NCI-H128 (cell line): ENCODE data around the gene EYS.
"Not testable (repeated sequence)": the region's sequence is repeated elsewhere in the genome, so short reads cannot be mapped to it uniquely, and the experiment has no call there.

Source experiments
- DNase-seq: peaks from one replicate; lab custom pipeline; 2025; ENCODE audit not compliant: unreplicated experiment; lab: John Stamatoyannopoulos, UW

EYS gene

GRCh38 chr6:65637289-65638046 lies 69.6 kb downstream of the EYS start:
- no peak for DNase-seq

- no peak for DNase-seq
Measured at GRCh38 chr6:65633501-65633900, 73.5 kb downstream of the EYS start.

GRCh38 chr6:65631711-65632110 lies 75.3 kb downstream of the EYS start:
- no peak for DNase-seq

- DNase-seq: not testable (repeated sequence)
Measured at GRCh38 chr6:65627434-65627999, 79.5 kb downstream of the EYS start.

GRCh38 chr6:65627015-65627414 lies 80.0 kb downstream of the EYS start:
- no peak for DNase-seq

GRCh38 chr6:65623566-65623965 lies 83.5 kb downstream of the EYS start:
- DNase-seq: no peak

GRCh38 chr6:65610746-65611145 lies 96.3 kb downstream of the EYS start:
- DNase-seq: no peak

GRCh38 chr6:65595540-65595939 lies 111.5 kb downstream of the EYS start:
- no peak for DNase-seq

GRCh38 chr6:65570340-65570739 lies 136.7 kb downstream of the EYS start:
- no peak for DNase-seq

GRCh38 chr6:65569505-65569904 lies 137.5 kb downstream of the EYS start:
- DNase-seq: no peak

GRCh38 chr6:65569056-65569455 lies 138.0 kb downstream of the EYS start:
- not testable (repeated sequence) for DNase-seq

GRCh38 chr6:65566117-65566516 lies 140.9 kb downstream of the EYS start:
- DNase-seq: no peak

GRCh38 chr6:65558071-65558470 lies 149.0 kb downstream of the EYS start:
- DNase-seq: no peak

GRCh38 chr6:65557224-65557623 lies 149.8 kb downstream of the EYS start:
- DNase-seq: no peak

GRCh38 chr6:65546894-65547293 lies 160.1 kb downstream of the EYS start:
- no peak for DNase-seq

GRCh38 chr6:65545920-65546319 lies 161.1 kb downstream of the EYS start:
- DNase-seq: no peak

GRCh38 chr6:65538644-65539043 lies 168.4 kb downstream of the EYS start:
- no peak for DNase-seq

GRCh38 chr6:65537600-65537999 lies 169.4 kb downstream of the EYS start:
- no peak for DNase-seq

GRCh38 chr6:65531533-65531932 lies 175.5 kb downstream of the EYS start:
- DNase-seq: no peak

- no peak for DNase-seq
Measured at GRCh38 chr6:65524232-65524631, 182.8 kb downstream of the EYS start.

GRCh38 chr6:65505736-65506135 lies 201.3 kb downstream of the EYS start:
- no peak for DNase-seq

GRCh38 chr6:65501045-65501444 lies 206.0 kb downstream of the EYS start:
- DNase-seq: no peak

GRCh38 chr6:65483652-65484051 lies 223.4 kb downstream of the EYS start:
- DNase-seq: not testable (repeated sequence)
